ENCODE measurements around the gene SAAL1.
"Not testable (repeated sequence)": the region's sequence is repeated elsewhere in the genome, so short reads cannot be mapped to it uniquely, and the experiment has no call there.

The SAAL1 gene

GRCh38 chr11:18137186-18137800, 31.4 kb upstream of the SAAL1 start:
- CTCF ChIA-PET = no interaction called here
- Histone ChIP-seq H3K27me3 (replicated peaks in 2 of 5; ENCODE audit: control insufficient read depth in 4 of 5, insufficient read depth in 5 of 5, low read length in 4 of 5) (peaks cover under 1 to 32% (median 5%) of the 10 kb centered on the region in 5 experiments), H3K9me3 (ENCODE audit: control extremely low read depth in 1 of 5, control insufficient read depth in 4 of 5, insufficient read depth in 2 of 5, low read depth in 1 of 5, low read length in 4 of 5) (no peaks in the 10 kb centered on the region), H3K27ac (ENCODE audit: insufficient read depth in 1 of 2, low read depth in 1 of 2, low read length in 2 of 2, poor library complexity in 1 of 2, severe bottlenecking in 2 of 2) (no peak overlapping the region), H3K4me3 (ENCODE audit: control insufficient read depth in 1 of 7, extremely low read depth in 1 of 7, insufficient read depth in 4 of 7, low read depth in 2 of 7, low read length in 6 of 7) (no peak overlapping the region), H3K4me1 (ENCODE audit: control extremely low read depth in 1 of 4, control insufficient read depth in 4 of 4, insufficient read depth in 4 of 4, low read length in 3 of 4) (no peaks in the 10 kb centered on the region), H3K36me3 (ENCODE audit: control insufficient read depth in 4 of 4, insufficient read depth in 4 of 4, low read length in 3 of 4) (no peaks in the 10 kb centered on the region)
- POLR2A ChIA-PET = no interaction called here
- DNase-seq = no peak
- 96% methylated on average over 29 of the region's 29 CpGs for WGBS (ENCODE audit: insufficient coverage)

GRCh38 chr11:18135308-18135707, 29.4 kb upstream of the SAAL1 start:
- no peak for DNase-seq
- WGBS (ENCODE audit: insufficient coverage) = 0% methylated on average over 1 of the region's 2 CpGs
- Histone ChIP-seq H3K27me3 (replicated peaks in 2 of 5; ENCODE audit: control insufficient read depth in 4 of 5, insufficient read depth in 5 of 5, low read length in 4 of 5) (peaks cover 0 to 26% (median 5%) of the 10 kb centered on the region in 5 experiments), H3K4me3 (ENCODE audit: control insufficient read depth in 1 of 7, extremely low read depth in 1 of 7, insufficient read depth in 4 of 7, low read depth in 2 of 7, low read length in 6 of 7) (no peak overlapping the region), H3K9me3 (ENCODE audit: control extremely low read depth in 1 of 5, control insufficient read depth in 4 of 5, insufficient read depth in 2 of 5, low read depth in 1 of 5, low read length in 4 of 5) (no peaks in the 10 kb centered on the region), H3K27ac (ENCODE audit: insufficient read depth in 1 of 2, low read depth in 1 of 2, low read length in 2 of 2, poor library complexity in 1 of 2, severe bottlenecking in 2 of 2) (no peak overlapping the region), H3K4me1 (ENCODE audit: control extremely low read depth in 1 of 4, control insufficient read depth in 4 of 4, insufficient read depth in 4 of 4, low read length in 3 of 4) (no peaks in the 10 kb centered on the region), H3K36me3 (ENCODE audit: control insufficient read depth in 4 of 4, insufficient read depth in 4 of 4, low read length in 3 of 4) (no peaks in the 10 kb centered on the region)
- CTCF ChIA-PET = interaction anchor here (1.4 kb wide), 1 partner anchor 20 kb away, joined by 4 read pairs; no protein-coding TSS in a partner anchor
- POLR2A ChIA-PET = no interaction called here

- ChIA-PET POLR2A (no interaction called here), CTCF (no interaction called here)
- Histone ChIP-seq H3K36me3 (ENCODE audit: control insufficient read depth in 4 of 4, insufficient read depth in 4 of 4, low read length in 3 of 4) (no peaks in the 10 kb centered on the region), H3K27me3 (replicated peaks in 2 of 5; ENCODE audit: control insufficient read depth in 4 of 5, insufficient read depth in 5 of 5, low read length in 4 of 5) (peaks cover 0 to 22% (median 5%) of the 10 kb centered on the region in 5 experiments), H3K4me1 (ENCODE audit: control extremely low read depth in 1 of 4, control insufficient read depth in 4 of 4, insufficient read depth in 4 of 4, low read length in 3 of 4) (no peaks in the 10 kb centered on the region), H3K4me3 (ENCODE audit: control insufficient read depth in 1 of 7, extremely low read depth in 1 of 7, insufficient read depth in 4 of 7, low read depth in 2 of 7, low read length in 6 of 7) (no peak within 1 kb of the TSS), H3K9me3 (ENCODE audit: control extremely low read depth in 1 of 5, control insufficient read depth in 4 of 5, insufficient read depth in 2 of 5, low read depth in 1 of 5, low read length in 4 of 5) (peaks cover 0 to 3% (median 0%) of the 10 kb centered on the region in 5 experiments), H3K27ac (ENCODE audit: insufficient read depth in 1 of 2, low read depth in 1 of 2, low read length in 2 of 2, poor library complexity in 1 of 2, severe bottlenecking in 2 of 2) (no peak within 1 kb of the TSS)
- DNase-seq = no peak
- WGBS (ENCODE audit: insufficient coverage) = 100% methylated on average over 1 of the region's 3 CpGs
Observed at GRCh38 chr11:18132341-18132740, 26.5 kb upstream of the SAAL1 start, which contains the start of gene MRGPRX3. Gene MRGPRX3, plus strand, starts transcription at chr11:18132571. Its CDS starts 4,632 bp downstream, at chr11:18137203.

- H3K27me3 ChIP-seq (replicated peaks in 2 of 5; ENCODE audit: control insufficient read depth in 4 of 5, insufficient read depth in 5 of 5, low read length in 4 of 5) = peaks cover 0 to 22% (median 5%) of the 10 kb centered on the region in 5 experiments
- H3K4me3 ChIP-seq (ENCODE audit: control insufficient read depth in 1 of 7, extremely low read depth in 1 of 7, insufficient read depth in 4 of 7, low read depth in 2 of 7, low read length in 6 of 7); H3K9me3 ChIP-seq (ENCODE audit: control extremely low read depth in 1 of 5, control insufficient read depth in 4 of 5, insufficient read depth in 2 of 5, low read depth in 1 of 5, low read length in 4 of 5); POLR2A ChIA-PET; DNase-seq; H3K36me3 ChIP-seq (ENCODE audit: control insufficient read depth in 4 of 4, insufficient read depth in 4 of 4, low read length in 3 of 4); H3K4me1 ChIP-seq (ENCODE audit: control extremely low read depth in 1 of 4, control insufficient read depth in 4 of 4, insufficient read depth in 4 of 4, low read length in 3 of 4); CTCF ChIA-PET; H3K27ac ChIP-seq (ENCODE audit: insufficient read depth in 1 of 2, low read depth in 1 of 2, low read length in 2 of 2, poor library complexity in 1 of 2, severe bottlenecking in 2 of 2): not testable (repeated sequence)
- no CpG with 5 or more reads among the region's 4 CpGs for WGBS (ENCODE audit: insufficient coverage)
Observed at GRCh38 chr11:18131115-18131514, 25.2 kb upstream of the SAAL1 start.

- H3K36me3 ChIP-seq (ENCODE audit: control insufficient read depth in 4 of 4, insufficient read depth in 4 of 4, low read length in 3 of 4); H3K27ac ChIP-seq (ENCODE audit: insufficient read depth in 1 of 2, low read depth in 1 of 2, low read length in 2 of 2, poor library complexity in 1 of 2, severe bottlenecking in 2 of 2); H3K27me3 ChIP-seq (replicated peaks in 2 of 5; ENCODE audit: control insufficient read depth in 4 of 5, insufficient read depth in 5 of 5, low read length in 4 of 5); DNase-seq; H3K9me3 ChIP-seq (ENCODE audit: control extremely low read depth in 1 of 5, control insufficient read depth in 4 of 5, insufficient read depth in 2 of 5, low read depth in 1 of 5, low read length in 4 of 5); CTCF ChIA-PET; POLR2A ChIA-PET; H3K4me1 ChIP-seq (ENCODE audit: control extremely low read depth in 1 of 4, control insufficient read depth in 4 of 4, insufficient read depth in 4 of 4, low read length in 3 of 4); H3K4me3 ChIP-seq (ENCODE audit: control insufficient read depth in 1 of 7, extremely low read depth in 1 of 7, insufficient read depth in 4 of 7, low read depth in 2 of 7, low read length in 6 of 7): not testable (repeated sequence)
- 91% methylated on average over 15 of the region's 20 CpGs for WGBS (ENCODE audit: insufficient coverage)
Observed at GRCh38 chr11:18121331-18121828, 15.5 kb upstream of the SAAL1 start.

GRCh38 chr11:18115360-18116127, 9.7 kb upstream of the SAAL1 start:
- DNase-seq = peak; percentile 73 to 81 (median 79)
- no peak overlapping the region for H3K27ac ChIP-seq (ENCODE audit: insufficient read depth in 1 of 2, low read depth in 1 of 2, low read length in 2 of 2, poor library complexity in 1 of 2, severe bottlenecking in 2 of 2)
- WGBS (ENCODE audit: insufficient coverage) = 0% methylated on average over 6 of the region's 9 CpGs
- POLR2A ChIA-PET = interaction anchor here (0.7 kb wide), 1 partner anchor 206 kb away, joined by 5 read pairs; no protein-coding TSS in a partner anchor
- H3K27me3 ChIP-seq (replicated peaks in 2 of 5; ENCODE audit: control insufficient read depth in 4 of 5, insufficient read depth in 5 of 5, low read length in 4 of 5) = peaks cover 2 to 18% (median 4%) of the 10 kb centered on the region in 5 experiments
- no peaks in the 10 kb centered on the region for H3K4me1 ChIP-seq (ENCODE audit: control extremely low read depth in 1 of 4, control insufficient read depth in 4 of 4, insufficient read depth in 4 of 4, low read length in 3 of 4)
- H3K4me3 ChIP-seq (ENCODE audit: control insufficient read depth in 1 of 7, extremely low read depth in 1 of 7, insufficient read depth in 4 of 7, low read depth in 2 of 7, low read length in 6 of 7) = no peak overlapping the region
- no peaks in the 10 kb centered on the region for H3K36me3 ChIP-seq (ENCODE audit: control insufficient read depth in 4 of 4, insufficient read depth in 4 of 4, low read length in 3 of 4)
- CTCF ChIA-PET = interaction anchor here (0.8 to 3.2 kb wide), 29 partner anchors 9 to 737 kb away, joined by 3 to 21 read pairs (median 4); partner anchors contain the start of genes LDHA and SAAL1
- no peaks in the 10 kb centered on the region for H3K9me3 ChIP-seq (ENCODE audit: control extremely low read depth in 1 of 5, control insufficient read depth in 4 of 5, insufficient read depth in 2 of 5, low read depth in 1 of 5, low read length in 4 of 5)

- no peaks in the 10 kb centered on the region for H3K9me3 ChIP-seq (ENCODE audit: control extremely low read depth in 1 of 5, control insufficient read depth in 4 of 5, insufficient read depth in 2 of 5, low read depth in 1 of 5, low read length in 4 of 5)
- peaks cover 4 to 20% (median 6%) of the 10 kb centered on the region in 5 experiments for H3K27me3 ChIP-seq (replicated peaks in 2 of 5; ENCODE audit: control insufficient read depth in 4 of 5, insufficient read depth in 5 of 5, low read length in 4 of 5)
- 46% methylated on average over 2 of the region's 2 CpGs for WGBS (ENCODE audit: insufficient coverage)
- no peak for DNase-seq
- H3K27ac ChIP-seq (ENCODE audit: insufficient read depth in 1 of 2, low read depth in 1 of 2, low read length in 2 of 2, poor library complexity in 1 of 2, severe bottlenecking in 2 of 2) = no peak overlapping the region
- POLR2A ChIA-PET = no interaction called here
- H3K4me3 ChIP-seq (ENCODE audit: control insufficient read depth in 1 of 7, extremely low read depth in 1 of 7, insufficient read depth in 4 of 7, low read depth in 2 of 7, low read length in 6 of 7) = no peak overlapping the region
- CTCF ChIA-PET = interaction anchor here (1.1 to 1.2 kb wide), 2 partner anchors 9 to 620 kb away, joined by 3 read pairs; no protein-coding TSS in a partner anchor
- H3K4me1 ChIP-seq (ENCODE audit: control extremely low read depth in 1 of 4, control insufficient read depth in 4 of 4, insufficient read depth in 4 of 4, low read length in 3 of 4) = peaks cover 0 to 2% (median under 1%) of the 10 kb centered on the region in 4 experiments
- H3K36me3 ChIP-seq (ENCODE audit: control insufficient read depth in 4 of 4, insufficient read depth in 4 of 4, low read length in 3 of 4) = no peaks in the 10 kb centered on the region
Observed at GRCh38 chr11:18111005-18111404, 5.1 kb upstream of the SAAL1 start.
